ENCODE results near the gene SCOC. TPM values are rescaled to one million over a fixed set of nuclear protein-coding genes. Genes with fewer than 3 reads are reported as not detected.

SCOC gene
- total RNA-seq, 1 experiment from 2014 or later, result 44.2 TPM

GRCh38 chr4:140333523-140333922, 39.9 kb upstream of the SCOC start:
- H3K9me3 ChIP-seq (ENCODE audit: low read depth, low read length, poor library complexity, severe bottlenecking), result no peaks in the 10 kb centered on the region
- no peak for TF ChIP-seq EZH2 (IDR thresholded peaks at IDR 0.05; ENCODE audit: borderline replicate concordance, low read depth, low read length, poor library complexity, severe bottlenecking)
- no peak for TF ChIP-seq CTCF (conservative IDR thresholded peaks at IDR 0.05; ENCODE audit: low read depth, low read length)
- no peak overlapping the region for H3K4me3 ChIP-seq (ENCODE audit: low read depth, low read length, poor library complexity, severe bottlenecking)
- H3K27ac ChIP-seq (ENCODE audit: low read depth, low read length, poor library complexity, severe bottlenecking), result no peak overlapping the region
- no peaks in the 10 kb centered on the region for H3K36me3 ChIP-seq (ENCODE audit: insufficient read depth, low read length, poor library complexity, severe bottlenecking)
- no peaks in the 10 kb centered on the region for H3K4me1 ChIP-seq (ENCODE audit: insufficient read depth, low read length, poor library complexity, severe bottlenecking)
- CTCF ChIA-PET, result no interaction called here
- no peak for DNase-seq (ENCODE audit: low spot score)
- no peaks in the 10 kb centered on the region for H3K27me3 ChIP-seq (replicated peaks; ENCODE audit: insufficient read depth, low read depth, low read length, poor library complexity)
- BruUV-seq (replicated peaks), result no TSS peak
- POLR2A ChIA-PET (ENCODE audit: low non-redundant PET), result no interaction called here
- intact Hi-C loops (cut with micrococcal nuclease; ENCODE audit: unreplicated experiment), result no loop called here

GRCh38 chr4:140335076-140335475, 38.4 kb upstream of the SCOC start:
- no TSS peak for BruUV-seq (replicated peaks)
- H3K27me3 ChIP-seq (replicated peaks; ENCODE audit: insufficient read depth, low read depth, low read length, poor library complexity), result no peaks in the 10 kb centered on the region
- no peaks in the 10 kb centered on the region for H3K9me3 ChIP-seq (ENCODE audit: low read depth, low read length, poor library complexity, severe bottlenecking)
- H3K36me3 ChIP-seq (ENCODE audit: insufficient read depth, low read length, poor library complexity, severe bottlenecking), result no peaks in the 10 kb centered on the region
- TF ChIP-seq CTCF (conservative IDR thresholded peaks at IDR 0.05; ENCODE audit: low read depth, low read length) (no peak), EZH2 (IDR thresholded peaks at IDR 0.05; ENCODE audit: borderline replicate concordance, low read depth, low read length, poor library complexity, severe bottlenecking) (no peak)
- ChIA-PET CTCF (interaction anchor here (0.6 kb wide), 1 partner anchor 473 kb away, joined by 3 read pairs; no protein-coding TSS in a partner anchor), POLR2A (ENCODE audit: low non-redundant PET) (interaction anchor here (0.6 kb wide), 1 partner anchor 261 kb away, joined by 5 read pairs; no protein-coding TSS in a partner anchor)
- intact Hi-C loops (cut with micrococcal nuclease; ENCODE audit: unreplicated experiment), result no loop called here
- H3K4me1 ChIP-seq (ENCODE audit: insufficient read depth, low read length, poor library complexity, severe bottlenecking), result no peaks in the 10 kb centered on the region
- no peak overlapping the region for H3K27ac ChIP-seq (ENCODE audit: low read depth, low read length, poor library complexity, severe bottlenecking)
- DNase-seq (ENCODE audit: low spot score), result no peak
- no peak overlapping the region for H3K4me3 ChIP-seq (ENCODE audit: low read depth, low read length, poor library complexity, severe bottlenecking)

- H3K4me3 ChIP-seq (ENCODE audit: low read depth, low read length, poor library complexity, severe bottlenecking), result no peak overlapping the region
- DNase-seq (ENCODE audit: low spot score), result no peak
- no TSS peak for BruUV-seq (replicated peaks)
- H3K36me3 ChIP-seq (ENCODE audit: insufficient read depth, low read length, poor library complexity, severe bottlenecking), result no peaks in the 10 kb centered on the region
- intact Hi-C loops (cut with micrococcal nuclease; ENCODE audit: unreplicated experiment), result no loop called here
- no peak for TF ChIP-seq CTCF (conservative IDR thresholded peaks at IDR 0.05; ENCODE audit: low read depth, low read length)
- no peak for TF ChIP-seq EZH2 (IDR thresholded peaks at IDR 0.05; ENCODE audit: borderline replicate concordance, low read depth, low read length, poor library complexity, severe bottlenecking)
- no peaks in the 10 kb centered on the region for H3K4me1 ChIP-seq (ENCODE audit: insufficient read depth, low read length, poor library complexity, severe bottlenecking)
- no peaks in the 10 kb centered on the region for H3K9me3 ChIP-seq (ENCODE audit: low read depth, low read length, poor library complexity, severe bottlenecking)
- POLR2A ChIA-PET (ENCODE audit: low non-redundant PET), result no interaction called here
- H3K27ac ChIP-seq (ENCODE audit: low read depth, low read length, poor library complexity, severe bottlenecking), result no peak overlapping the region
- no peaks in the 10 kb centered on the region for H3K27me3 ChIP-seq (replicated peaks; ENCODE audit: insufficient read depth, low read depth, low read length, poor library complexity)
- CTCF ChIA-PET, result no interaction called here
Observed at GRCh38 chr4:140336730-140337129, 36.7 kb upstream of the SCOC start.
